Fibroblast of peridontal ligament (primary cell): Measurements from ENCODE around the gene SELENOV.
"Not testable (repeated sequence)": the region's sequence is repeated elsewhere in the genome, so short reads cannot be mapped to it uniquely, and the experiment has no call there.

Source experiments
- DNase-seq: peaks from one replicate; pipeline ENCODE4 v3.0.0-alpha.2; 2010; ENCODE audit errors: extremely low read depth

The SELENOV gene, protein sequence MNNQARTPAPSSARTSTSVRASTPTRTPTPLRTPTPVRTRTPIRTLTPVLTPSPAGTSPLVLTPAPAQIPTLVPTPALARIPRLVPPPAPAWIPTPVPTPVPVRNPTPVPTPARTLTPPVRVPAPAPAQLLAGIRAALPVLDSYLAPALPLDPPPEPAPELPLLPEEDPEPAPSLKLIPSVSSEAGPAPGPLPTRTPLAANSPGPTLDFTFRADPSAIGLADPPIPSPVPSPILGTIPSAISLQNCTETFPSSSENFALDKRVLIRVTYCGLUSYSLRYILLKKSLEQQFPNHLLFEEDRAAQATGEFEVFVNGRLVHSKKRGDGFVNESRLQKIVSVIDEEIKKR

DNA sequence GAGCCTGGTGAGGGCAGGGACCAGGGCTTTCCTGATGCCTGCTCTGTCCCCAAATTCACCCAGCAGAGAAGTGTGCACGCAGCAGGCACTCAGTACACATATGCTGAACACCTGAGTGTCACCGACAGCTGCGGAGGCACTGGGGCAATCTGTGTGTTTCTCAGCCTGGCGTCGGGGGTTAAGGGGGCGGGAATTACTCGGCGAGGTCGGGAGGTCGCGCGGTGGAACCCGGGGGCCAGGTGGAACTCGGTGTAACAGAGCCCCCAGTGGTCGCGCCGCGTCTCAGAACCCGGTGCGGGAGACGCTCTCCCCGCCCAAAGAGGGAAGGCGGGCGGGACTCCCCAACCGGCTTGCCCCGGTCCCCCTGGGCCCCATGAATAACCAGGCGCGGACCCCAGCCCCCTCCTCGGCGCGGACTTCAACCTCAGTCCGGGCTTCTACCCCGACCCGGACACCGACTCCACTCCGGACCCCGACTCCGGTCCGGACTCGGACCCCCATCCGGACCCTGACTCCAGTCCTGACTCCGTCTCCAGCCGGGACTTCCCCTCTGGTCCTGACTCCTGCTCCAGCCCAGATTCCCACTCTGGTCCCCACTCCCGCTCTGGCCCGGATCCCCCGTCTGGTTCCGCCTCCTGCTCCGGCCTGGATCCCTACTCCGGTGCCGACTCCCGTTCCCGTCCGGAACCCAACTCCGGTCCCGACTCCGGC is at the start of gene SELENOV:
TSS of gene SELENOV (plus strand) at position 300 of the 711 bp plus-strand sequence. CDS start at position 374, 74 bp downstream.
- no peak for DNase-seq

- DNase-seq: no peak
Measured at GRCh38 chr19:39465956-39466747, 48.8 kb upstream of the SELENOV start.

DNA sequence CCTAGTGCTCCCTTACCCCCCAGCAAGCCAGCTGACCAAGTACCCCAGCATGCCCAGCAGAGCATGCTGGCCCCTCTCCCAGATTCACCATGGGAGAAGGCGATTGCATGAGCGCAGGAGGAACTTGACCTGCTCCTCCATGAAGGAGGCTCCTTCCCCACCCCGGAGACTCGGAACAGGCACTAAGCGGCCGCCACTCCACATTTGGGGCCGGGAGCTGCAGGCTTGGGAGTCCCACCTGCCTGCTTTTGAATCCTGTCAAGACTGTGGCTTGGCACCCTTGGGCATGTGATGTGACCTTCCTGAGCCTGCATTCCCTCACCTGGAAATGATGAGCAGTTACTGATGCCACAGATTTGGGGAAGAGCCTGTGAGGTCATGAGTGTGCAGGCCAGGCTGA is 47.0 kb upstream of the SELENOV start:
- DNase-seq: no peak

DNA sequence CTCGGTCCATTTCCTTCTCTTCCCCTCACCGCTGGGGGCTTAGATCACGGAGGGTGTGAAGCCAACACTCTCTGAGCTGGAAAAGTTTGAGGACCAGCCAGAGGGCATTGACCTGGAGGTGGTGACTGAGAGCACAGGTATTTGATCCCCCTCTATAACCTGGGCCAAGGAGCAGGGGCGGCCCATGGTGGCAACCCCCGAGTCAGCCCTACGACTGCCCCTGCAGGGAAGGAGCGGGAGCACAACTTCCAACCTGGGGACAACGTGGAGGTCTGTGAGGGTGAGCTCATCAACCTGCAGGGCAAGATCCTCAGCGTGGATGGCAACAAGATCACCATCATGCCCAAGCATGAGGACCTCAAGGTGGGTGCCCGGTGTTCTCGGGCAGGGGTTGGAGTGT is 45.9 kb upstream of the SELENOV start:
- DNase-seq: no peak

DNA sequence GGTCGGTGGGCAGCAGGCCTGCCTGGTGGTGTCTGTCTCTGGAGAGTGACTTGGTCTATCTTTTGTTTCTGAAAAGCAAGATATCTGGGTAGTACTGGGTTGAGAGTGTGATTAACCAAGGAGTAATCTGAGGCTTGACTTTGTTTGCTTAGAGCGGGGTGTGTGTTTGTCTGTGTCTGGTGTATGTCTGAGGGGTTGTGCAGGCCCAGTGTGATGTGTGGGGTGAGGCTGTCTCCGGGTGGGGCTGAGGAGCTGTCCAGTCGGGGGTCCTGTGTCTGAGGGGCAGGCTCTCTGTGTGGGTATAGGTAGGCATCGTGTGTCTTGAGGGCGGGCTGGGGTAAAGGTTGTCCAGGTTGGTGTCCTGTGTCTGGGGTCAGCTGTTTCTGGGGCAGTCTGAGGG is 45.4 kb upstream of the SELENOV start:
- no peak for DNase-seq

DNA sequence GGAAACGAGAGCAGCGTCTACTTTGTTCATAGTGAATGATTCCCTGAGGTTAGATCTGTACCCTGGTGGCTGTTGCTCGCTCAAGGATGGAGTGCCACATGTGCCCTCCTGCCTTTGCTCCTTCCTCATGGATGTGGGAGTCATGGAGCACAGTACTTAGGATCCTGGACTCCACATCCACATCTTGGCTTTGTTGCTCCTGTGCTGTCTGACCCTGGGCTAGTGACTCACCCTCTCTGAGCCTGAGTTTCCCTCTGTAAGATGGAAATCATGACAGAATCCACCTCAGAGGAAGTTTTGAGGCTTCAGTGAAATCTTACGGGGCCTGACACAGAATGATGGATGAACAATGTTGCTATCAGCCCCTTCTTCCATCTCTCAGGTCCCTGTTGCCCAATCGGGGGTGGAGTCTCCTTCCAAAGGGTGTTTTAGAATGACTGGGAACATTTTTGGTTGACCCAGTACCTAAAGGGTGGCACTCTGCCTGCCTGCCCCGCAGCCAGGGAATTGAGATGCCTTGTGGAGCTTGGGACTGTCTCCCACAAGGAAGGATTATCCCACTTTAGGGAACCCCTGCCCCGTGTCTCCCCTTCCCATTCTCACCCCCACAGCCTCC is 44.1 kb upstream of the SELENOV start:
- no peak for DNase-seq

- DNase-seq: no peak
Measured at GRCh38 chr19:39471756-39472536, 43.0 kb upstream of the SELENOV start.

DNA sequence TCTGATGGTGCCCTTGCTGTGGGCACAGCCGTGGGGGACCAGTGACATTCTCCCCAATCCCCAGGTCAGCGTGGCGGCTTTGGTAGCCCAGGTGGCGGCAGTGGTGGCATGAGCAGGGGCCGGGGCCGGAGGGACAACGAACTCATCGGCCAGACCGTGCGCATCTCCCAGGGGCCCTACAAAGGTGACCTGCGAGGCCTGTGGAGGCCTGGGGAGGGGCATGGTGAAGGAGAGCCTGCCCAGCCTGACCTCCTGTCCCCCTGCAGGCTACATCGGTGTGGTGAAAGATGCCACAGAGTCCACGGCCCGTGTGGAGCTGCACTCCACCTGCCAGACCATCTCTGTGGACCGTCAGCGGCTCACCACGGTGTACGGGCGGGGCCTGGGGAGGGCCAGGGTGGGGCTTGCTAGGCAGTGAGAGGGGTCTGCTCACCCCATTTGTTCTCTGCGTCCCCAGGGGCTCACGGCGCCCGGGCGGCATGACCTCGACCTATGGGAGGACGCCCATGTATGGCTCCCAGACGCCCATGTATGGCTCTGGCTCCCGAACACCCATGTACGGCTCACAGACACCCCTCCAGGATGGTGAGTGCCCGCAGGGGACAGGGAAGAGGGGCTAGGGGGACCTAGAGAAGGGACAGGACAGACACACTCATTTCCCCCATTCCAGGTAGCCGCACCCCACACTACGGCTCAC is 42.0 kb upstream of the SELENOV start:
- DNase-seq: no peak

DNA sequence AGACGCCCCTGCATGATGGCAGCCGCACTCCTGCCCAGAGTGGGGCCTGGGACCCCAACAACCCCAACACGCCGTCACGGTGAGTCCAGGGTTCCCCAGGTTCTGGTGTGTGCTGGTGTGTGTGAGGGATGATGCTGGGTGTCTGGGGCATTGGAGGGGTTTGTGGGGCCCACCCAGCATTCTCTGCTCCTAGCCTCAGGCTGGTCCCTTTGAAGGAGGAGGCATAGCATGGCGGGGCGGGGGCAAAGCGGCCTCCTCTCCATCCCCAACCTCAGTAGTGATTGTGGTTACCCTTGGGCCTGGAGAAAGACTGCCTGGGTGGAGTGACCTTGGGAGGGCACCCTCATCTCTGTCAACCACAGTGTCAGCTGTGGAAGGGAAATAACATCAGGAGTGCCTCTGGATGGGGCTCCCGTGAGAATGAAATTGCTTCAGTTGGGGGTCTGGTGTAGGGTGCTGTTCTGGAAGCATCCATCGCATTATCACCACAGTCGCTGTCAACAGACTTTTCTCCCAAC is 41.4 kb upstream of the SELENOV start:
- no peak for DNase-seq

GRCh38 chr19:39474139-39474620 is 40.8 kb upstream of the SELENOV start:
- peak; percentile 23 for DNase-seq

- DNase-seq: no peak
Measured at GRCh38 chr19:39475748-39476147, 39.2 kb upstream of the SELENOV start.

DNA sequence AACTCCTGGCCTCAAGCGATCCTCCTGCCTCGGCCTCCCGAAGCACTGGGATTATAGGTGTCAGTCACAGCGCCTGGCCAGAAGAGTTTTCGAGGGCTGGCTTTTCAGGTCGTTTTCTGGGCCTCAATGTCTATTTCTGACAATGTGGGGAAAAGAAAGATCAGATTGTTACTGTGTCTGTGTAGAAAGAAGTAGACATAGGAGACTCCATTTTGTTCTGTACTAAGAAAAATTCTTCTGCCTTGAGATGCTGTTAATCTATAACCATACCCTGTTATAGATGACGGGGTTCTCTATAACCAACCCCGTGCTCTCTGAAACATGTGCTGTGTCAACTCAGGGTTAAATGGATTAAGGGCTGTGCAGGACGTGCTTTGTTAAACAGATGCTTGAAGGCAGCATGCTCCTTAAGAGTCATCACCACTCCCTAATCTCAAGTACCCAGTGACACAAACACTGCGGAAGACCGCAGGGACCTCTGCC is 35.6 kb upstream of the SELENOV start:
- not testable (repeated sequence) for DNase-seq

- no peak for DNase-seq
Measured at GRCh38 chr19:39479916-39480315, 35.0 kb upstream of the SELENOV start.

GRCh38 chr19:39480337-39481228 is 34.4 kb upstream of the SELENOV start, which contains the start of gene TIMM50:
TSS of gene TIMM50 (plus strand) at chr19:39480838. CDS start at chr19:39480854, 16 bp downstream.
- peak; percentile 85 for DNase-seq

- no peak for DNase-seq
Measured at GRCh38 chr19:39481229-39481545, 33.8 kb upstream of the SELENOV start.

DNA sequence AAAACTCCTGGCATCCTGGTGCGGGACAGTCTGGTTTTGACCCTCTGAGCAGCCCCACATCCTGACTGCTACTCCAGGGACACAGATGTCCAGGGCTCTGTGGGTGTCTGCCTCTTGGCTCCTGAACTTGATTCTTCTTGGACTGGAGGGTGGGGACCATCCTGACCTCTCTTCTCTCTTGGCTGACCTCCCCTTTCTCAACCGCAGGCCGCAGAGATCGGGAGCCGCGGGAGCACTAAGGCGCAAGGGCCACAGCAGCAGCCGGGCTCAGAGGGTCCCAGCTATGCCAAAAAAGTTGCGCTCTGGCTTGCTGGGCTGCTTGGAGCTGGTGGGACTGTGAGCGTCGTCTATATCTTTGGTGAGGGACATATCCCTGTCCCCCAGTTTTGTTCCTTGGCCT is 33.3 kb upstream of the SELENOV start:
- DNase-seq: no peak

GRCh38 chr19:39483141-39483540 is 31.8 kb upstream of the SELENOV start:
- DNase-seq: no peak

DNA sequence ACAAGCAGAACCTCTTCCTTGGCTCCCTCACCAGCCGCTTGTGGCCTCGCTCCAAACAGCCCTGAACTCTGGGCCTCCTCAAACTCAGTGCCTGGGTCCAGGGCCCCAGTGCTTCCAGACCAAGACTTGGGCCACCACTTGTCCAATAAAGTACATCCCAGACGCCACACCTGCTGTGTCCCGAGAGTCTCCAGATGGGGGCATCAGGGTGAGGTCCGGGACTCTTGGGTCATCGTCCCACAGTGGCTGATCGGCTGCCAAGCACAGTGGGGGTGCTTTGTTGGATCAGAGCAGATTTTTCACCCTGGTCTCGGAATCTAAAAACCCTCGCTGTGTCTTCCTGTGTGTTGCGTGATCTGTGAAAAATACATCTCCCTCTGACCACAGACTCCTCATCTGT is 25.2 kb upstream of the SELENOV start:
- no peak for DNase-seq

- no peak for DNase-seq
Measured at GRCh38 chr19:39492225-39492624, 22.7 kb upstream of the SELENOV start.
